T-helper 22 cell (primary cell): ENCODE data around the gene PLEKHM3.

ENCODE experiments used
- DNase-seq: peaks from one replicate; pipeline ENCODE4 v3.0.0-alpha.2; 2020; ENCODE audit warnings: low read depth

PLEKHM3 gene

GRCh38 chr2:207787800-207788199, 237.5 kb downstream of the PLEKHM3 start:
- no peak for DNase-seq

- no peak for DNase-seq
Observed at GRCh38 chr2:207787017-207787416, 238.3 kb downstream of the PLEKHM3 start.

DNA sequence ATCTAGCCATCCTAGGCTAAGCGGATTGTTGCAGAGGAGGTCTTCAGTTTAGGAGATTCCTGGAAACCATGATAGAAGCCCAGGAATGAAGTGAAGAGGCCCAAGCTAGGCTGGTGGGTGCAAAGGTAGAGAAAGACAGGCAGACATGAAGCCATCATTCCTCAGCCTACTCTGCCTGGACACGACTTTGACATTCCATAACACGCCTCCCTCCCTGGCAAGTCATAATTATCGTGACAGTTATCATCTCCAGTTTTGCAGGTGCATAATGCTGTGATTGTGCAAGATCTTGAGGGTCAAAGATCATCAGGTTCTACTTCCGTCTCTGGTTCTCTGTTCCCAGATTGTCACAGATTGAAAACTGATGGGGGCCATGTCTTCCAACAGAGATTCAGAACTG, 240.4 kb downstream of the PLEKHM3 start:
- no peak for DNase-seq

DNA sequence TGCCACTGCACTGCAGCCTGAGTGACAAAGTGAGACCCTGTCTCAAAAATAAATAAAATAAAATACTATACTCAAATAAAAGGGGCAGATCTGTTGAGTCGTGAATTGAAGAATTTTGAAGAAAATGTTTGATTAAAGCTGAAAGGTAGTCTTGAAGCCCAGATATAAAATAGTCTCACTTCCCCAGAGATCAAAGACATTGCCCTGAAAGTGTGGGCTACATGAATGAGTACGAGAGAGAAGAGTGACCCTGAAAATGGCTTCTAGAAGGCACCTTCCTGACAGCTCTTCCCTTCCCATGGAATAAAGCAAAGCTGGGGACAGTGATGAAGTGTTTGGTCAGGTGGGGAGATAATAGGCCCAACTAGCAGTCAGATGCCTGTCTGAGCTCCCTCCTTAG, 241.8 kb downstream of the PLEKHM3 start:
- DNase-seq: no peak

DNA sequence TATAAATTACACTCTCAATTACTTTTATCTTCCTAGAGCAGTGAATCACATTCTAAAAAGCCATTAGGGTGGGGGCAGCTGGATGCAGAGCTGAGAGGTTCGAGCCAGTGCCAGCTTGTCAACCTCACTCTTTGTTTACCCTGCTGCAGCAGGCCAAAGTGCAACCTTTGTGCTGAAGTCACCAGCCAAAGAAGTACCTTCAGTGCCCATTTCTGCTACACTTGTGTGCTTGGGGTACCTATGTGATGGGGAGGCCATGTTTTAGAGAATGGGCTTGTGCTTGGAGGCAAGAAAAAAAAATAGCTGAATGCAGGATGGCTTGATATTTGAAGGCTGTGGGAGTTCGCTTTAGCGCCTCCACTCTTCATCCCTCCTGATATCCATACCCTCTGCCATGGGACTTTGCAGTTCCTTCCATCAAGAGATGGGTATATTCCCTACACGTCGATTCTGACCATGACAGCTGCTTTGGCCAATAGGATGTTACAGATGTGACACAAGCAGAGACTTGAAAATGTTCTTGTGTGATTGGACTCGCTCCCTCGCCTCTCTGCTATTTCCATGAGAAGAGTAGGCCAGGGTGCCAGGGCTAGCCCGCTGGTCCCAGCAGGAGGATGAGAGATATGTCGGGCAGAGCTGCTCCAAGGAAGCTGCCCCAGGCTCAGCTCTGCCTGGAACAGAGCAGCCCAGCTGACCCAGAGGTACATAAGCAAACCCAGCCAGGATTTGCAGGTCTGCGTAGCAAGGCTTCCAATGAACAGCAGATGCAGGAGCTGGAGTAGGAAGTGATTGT, 242.9 kb downstream of the PLEKHM3 start:
- no peak for DNase-seq

DNA sequence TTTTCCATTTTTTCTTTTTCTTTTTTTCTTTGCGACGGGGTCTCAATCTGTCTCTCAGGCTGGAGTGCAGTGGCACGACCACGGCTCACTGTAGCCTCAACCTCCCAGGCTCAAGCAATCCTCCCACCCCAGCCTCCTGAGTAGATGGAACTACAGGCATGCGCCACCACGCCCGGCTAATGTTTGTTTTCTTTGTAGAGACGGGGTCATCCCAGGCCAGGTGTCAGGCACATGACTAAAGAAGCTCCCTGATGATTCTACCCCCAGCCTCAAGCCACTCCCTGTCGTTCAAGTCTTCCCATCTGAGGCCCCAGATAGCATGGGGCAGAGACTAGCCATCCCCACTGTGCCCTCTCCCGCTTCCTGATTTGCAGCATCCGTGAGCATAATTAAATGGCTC, 245.8 kb downstream of the PLEKHM3 start:
- DNase-seq: no peak

- DNase-seq: no peak
Observed at GRCh38 chr2:207778298-207778882, 246.9 kb downstream of the PLEKHM3 start.

DNA sequence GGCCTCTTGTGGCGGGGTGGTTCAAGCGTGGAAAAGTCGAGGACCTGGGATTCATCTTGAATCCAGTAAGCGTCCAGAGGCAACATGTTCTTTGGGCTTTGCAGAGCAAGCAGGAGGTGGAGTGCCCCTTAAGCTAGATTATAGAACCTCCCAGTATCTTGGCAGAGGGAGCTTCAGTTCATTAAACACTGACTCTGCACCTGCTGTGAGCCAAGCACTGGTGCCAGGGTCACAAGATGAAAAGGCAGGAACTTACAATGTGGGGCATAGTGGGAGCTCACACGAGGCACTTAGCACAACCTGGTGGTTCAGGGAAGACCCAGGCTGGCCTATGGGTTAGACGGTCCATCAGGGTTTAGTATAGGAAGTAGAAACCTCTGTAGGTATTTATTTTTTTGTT, 248.2 kb downstream of the PLEKHM3 start:
- no peak for DNase-seq

DNA sequence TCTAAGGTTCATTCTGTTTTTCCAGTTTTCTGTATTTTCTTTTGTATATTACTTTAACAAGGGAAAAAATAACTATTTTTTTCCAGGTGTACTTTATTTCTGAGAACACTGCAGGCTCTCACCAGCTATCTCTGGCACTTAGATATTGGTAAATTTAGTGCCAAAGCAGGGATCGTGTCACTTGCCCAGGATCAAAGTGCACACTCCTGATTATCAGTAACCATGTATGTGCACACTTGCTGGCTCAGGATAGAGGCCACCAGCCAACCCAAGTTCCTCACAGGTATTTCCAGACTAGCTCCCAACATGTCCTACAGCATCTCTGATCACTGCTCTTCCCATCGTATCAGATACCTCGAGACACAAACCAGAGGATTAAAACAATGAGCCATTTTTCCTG, 249.9 kb downstream of the PLEKHM3 start:
- no peak for DNase-seq

DNA sequence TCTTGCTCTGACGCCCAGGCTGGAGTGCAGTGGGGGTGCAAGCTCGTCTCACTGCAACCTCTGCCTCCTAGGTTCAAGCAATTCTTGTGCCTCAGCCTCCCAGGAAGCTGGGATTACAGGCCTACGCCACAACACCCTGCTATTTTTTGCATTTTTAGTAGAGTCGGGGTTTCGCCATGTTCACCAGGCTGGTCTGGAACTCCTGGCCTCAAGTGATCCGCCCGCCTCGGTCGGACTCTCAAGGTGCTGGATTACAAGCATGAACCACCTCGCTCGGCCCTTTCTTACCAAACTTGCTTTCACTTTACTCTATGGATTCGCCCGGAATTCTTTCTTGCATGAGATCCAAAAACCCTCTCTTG, 252.5 kb downstream of the PLEKHM3 start:
- no peak for DNase-seq

DNA sequence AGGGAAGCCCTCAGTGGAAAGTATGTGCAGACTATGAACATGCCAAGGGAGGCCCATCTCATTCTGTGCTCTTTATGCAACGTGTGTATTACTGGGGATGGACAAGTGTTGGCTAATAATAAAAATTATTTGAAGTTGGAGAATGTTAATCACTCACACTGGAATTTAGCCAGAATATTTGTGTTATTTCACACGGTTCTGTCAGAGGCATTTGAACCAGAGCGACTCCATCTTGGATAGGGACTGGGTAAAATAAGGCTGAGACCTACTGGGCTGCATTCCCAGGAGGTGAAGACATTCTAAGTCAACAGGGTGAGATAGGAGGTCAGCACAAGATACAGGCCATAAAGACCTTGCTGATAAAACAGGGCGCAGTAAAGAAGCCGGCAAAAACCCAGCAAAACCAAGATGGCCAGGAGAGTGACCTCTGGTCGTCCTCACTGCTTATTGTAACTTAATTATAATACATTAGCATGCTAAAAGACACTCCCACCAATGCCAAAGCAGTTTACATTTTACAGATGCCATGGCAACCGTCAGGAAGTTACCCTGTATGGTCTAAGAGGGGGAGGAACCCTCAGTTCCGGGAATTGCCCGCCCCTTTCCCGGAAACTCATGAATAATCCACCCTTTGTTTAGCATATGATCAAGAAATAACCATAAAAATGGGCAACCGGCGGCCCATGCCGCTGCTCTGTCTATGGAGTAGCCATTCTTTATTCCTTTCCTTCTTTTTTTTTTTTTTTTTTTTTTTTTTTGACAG, 253.1 kb downstream of the PLEKHM3 start:
- DNase-seq: no peak

DNA sequence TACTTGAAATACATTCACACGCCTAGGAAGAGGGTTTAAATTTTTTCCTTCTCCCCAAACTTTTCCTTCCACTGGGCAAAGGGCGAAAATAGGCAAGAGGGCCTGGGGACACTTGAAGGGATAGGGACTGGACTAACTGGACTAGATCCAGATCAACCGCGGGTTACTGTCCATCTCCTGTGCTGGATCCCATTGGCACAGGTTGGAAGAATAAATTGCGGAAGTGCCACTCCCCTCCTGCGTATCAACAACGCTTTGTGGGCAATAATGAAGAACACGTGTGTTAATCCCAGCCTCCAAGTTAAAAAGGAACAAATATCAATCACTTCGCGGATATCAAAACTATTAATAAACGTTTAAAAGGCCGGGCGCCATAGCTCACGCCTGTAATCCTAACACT, 253.9 kb downstream of the PLEKHM3 start:
- DNase-seq: no peak
